AG04449 (cell line): Measurements from ENCODE around the gene RELN.
A peak's percentile ranks its signal among the peaks of the same experiment; 100 is the strongest.
"Not testable (repeated sequence)": the region's sequence is repeated elsewhere in the genome, so short reads cannot be mapped to it uniquely, and the experiment has no call there.

Source experiments
- CTCF ChIA-PET: fragments of 350-600 bp; formaldehyde crosslinking; extraction: SDS; loops from one replicate; lab custom pipeline; 2021; ENCODE audit warnings: antibody characterized with exemption; lab: Yijun Ruan, JAX
- POLR2A ChIA-PET: fragments of 400-600, 350-600 bp; formaldehyde crosslinking; extraction: SDS; loops from one replicate; lab custom pipeline; 2020; ENCODE audit warnings: antibody characterized with exemption, inconsistent platforms; lab: Yijun Ruan, JAX
- DNase-seq: peaks from one replicate; pipeline ENCODE4 v3.0.0-alpha.2; 2010; ENCODE audit warnings: low read depth, low spot score
- H3K4me3 ChIP-seq: 2 replicates; pipeline ENCODE4 v1.5.1; 2011; ENCODE audit warnings: low read depth, mild to moderate bottlenecking, control low read depth, low read length
- CTCF ChIP-seq: IDR thresholded peaks from one replicate; pipeline ENCODE4 v1.5.1; 2011; ENCODE audit warnings: mild to moderate bottlenecking, moderate library complexity, low read length, control low read depth, inconsistent platforms; ENCODE audit not compliant: insufficient read depth; ENCODE audit errors: missing control alignments

Gene RELN

GRCh38 chr7:103918631-103919271, 70.7 kb downstream of the RELN start:
- no peak for TF ChIP-seq CTCF
- no peak for DNase-seq
- POLR2A ChIA-PET, result interaction anchor here (0.6 kb wide), 1 partner anchor 148 kb away, joined by 3 read pairs; no protein-coding TSS in a partner anchor
- CTCF ChIA-PET, result no interaction called here
- H3K4me3 ChIP-seq, result no peak overlapping the region

GRCh38 chr7:103915680-103916357, 73.6 kb downstream of the RELN start:
- H3K4me3 ChIP-seq, result no peak overlapping the region
- ChIA-PET CTCF (no interaction called here), POLR2A (no interaction called here)
- no peak for DNase-seq
- TF ChIP-seq CTCF, result no peak

DNA sequence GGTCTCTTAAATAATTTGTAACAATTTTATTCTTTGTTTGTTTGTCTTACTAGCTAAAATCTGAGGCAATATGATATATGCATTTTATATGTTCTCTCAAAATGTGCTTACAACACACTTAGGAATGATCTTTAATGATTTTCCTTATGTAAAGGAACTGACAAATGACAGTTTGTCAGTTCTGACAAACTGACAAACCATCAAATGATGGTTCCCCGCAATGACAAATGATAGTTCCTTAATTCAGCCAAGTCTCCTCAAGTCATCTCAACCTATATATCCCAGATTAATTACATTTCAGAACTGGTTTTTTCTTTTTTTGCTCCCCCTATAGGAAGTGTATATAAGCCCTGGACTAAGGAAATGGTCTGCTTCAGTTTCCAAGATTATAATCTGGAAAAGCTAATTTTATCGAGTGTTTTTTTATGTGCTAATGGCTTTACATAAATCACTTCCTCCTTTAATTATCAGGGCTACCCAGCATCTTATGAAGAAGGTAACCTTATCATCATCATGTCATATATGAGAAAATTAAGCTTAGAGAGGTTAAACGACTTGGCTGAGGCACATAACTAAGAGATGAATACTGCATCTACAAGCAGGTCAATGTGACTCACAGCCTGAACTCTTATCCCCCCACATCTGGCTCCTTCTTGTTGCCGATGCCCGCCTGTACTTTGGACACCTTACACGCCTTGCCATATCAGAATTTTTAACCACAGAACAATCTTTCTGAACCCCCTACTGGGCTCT, 75.1 kb downstream of the RELN start:
- DNase-seq, result no peak
- CTCF ChIA-PET, result no interaction called here
- POLR2A ChIA-PET, result no interaction called here
- no peak overlapping the region for H3K4me3 ChIP-seq
- no peak for TF ChIP-seq CTCF

GRCh38 chr7:103912891-103913605, 76.4 kb downstream of the RELN start:
- DNase-seq, result peak; percentile 9
- no peak overlapping the region for H3K4me3 ChIP-seq
- CTCF ChIA-PET, result no interaction called here
- POLR2A ChIA-PET, result interaction anchor here (0.6 kb wide), 1 partner anchor 75 kb away, joined by 3 read pairs; no protein-coding TSS in a partner anchor
- no peak for TF ChIP-seq CTCF

DNA sequence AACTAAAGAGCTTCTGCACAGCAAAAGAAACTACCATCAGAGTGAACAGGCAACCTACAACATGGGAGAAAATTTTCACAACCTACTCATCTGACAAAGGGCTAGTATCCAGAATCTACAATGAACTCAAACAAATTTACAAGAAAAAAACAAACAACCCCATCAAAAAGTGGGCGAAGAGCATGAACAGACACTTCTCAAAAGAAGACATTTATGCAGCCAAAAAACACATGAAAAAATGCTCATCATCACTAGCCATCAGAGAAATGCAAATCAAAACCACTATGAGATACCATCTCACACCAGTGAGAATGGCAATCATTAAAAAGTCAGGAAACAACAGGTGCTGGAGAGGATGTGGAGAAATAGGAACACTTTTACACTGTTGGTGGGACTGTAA, 78.4 kb downstream of the RELN start:
- DNase-seq, H3K4me3 ChIP-seq, POLR2A ChIA-PET, CTCF ChIA-PET: not testable (repeated sequence)

DNA sequence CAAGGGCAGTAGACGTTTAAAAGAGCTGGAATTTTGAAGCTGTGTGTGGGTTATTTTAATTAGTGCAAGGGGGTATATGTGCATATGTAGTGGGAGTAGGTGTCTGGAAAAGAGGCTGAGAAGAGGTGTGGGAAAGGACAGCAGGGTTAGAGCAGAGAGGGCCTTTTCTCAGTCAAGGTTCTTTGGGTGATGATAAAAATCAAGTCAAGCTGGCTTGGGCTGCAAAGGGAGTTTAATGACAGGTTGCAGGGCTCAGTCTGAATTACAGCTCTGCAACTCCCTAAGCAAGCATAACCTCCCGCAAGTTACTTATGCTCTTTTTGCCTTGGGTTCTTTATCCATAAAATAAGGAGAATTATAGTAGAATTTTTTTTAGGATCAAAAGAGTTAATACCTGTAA, 83.5 kb downstream of the RELN start:
- ChIA-PET POLR2A (no interaction called here), CTCF (interaction anchor here (0.7 kb wide), 1 partner anchor 332 kb away, joined by 3 read pairs; no protein-coding TSS in a partner anchor)
- DNase-seq, result no peak
- H3K4me3 ChIP-seq, result no peak overlapping the region
- TF ChIP-seq CTCF, result no peak
